Activated T-helper 1 cell treated with Interleukin-2 at 50 U/mL for 16 hours (primary cell): ENCODE measurements around the gene MYPOP.
A peak's percentile ranks its signal among the peaks of the same experiment; 100 is the strongest.

ENCODE experiments used
- DNase-seq: peaks from one replicate; pipeline ENCODE4 v3.0.0-alpha.2; 2020; ENCODE audit warnings: low read depth

Gene MYPOP

GRCh38 chr19:45863840-45864628, 38.4 kb downstream of the MYPOP start, which contains the start of gene FOXA3:
FOXA3 (plus strand) TSS chr19:45864326; CDS start chr19:45864457, 131 bp downstream.
- DNase-seq, result peak; percentile 42

- no peak for DNase-seq
These were observed 39.0 kb downstream of the MYPOP start for GRCh38 chr19:45863335-45863839.

- peak; percentile 98 for DNase-seq
These were observed 39.7 kb downstream of the MYPOP start, which contains the start of gene SYMPK for GRCh38 chr19:45862564-45863334. SYMPK (minus strand) TSS chr19:45863147; CDS start chr19:45854495, 8,652 bp downstream.

- no peak for DNase-seq
These were observed 40.2 kb downstream of the MYPOP start for GRCh38 chr19:45862271-45862563.

- DNase-seq, result no peak
These were observed 41.8 kb downstream of the MYPOP start for GRCh38 chr19:45860359-45861259.

GRCh38 chr19:45854167-45854778, 48.1 kb downstream of the MYPOP start:
- DNase-seq, result no peak

- DNase-seq, result no peak
These were observed 49.4 kb downstream of the MYPOP start for GRCh38 chr19:45852983-45853382.

GRCh38 chr19:45852145-45852750, 50.2 kb downstream of the MYPOP start:
- DNase-seq, result no peak

- no peak for DNase-seq
These were observed 53.5 kb downstream of the MYPOP start for GRCh38 chr19:45848922-45849321.

GRCh38 chr19:45847663-45848062, 54.8 kb downstream of the MYPOP start:
- no peak for DNase-seq

GRCh38 chr19:45842198-45842597, 60.2 kb downstream of the MYPOP start:
- DNase-seq, result no peak
